GM19043 (cell line): ENCODE results near the gene AHCYL1.
"Not testable (repeated sequence)": the region's sequence is repeated elsewhere in the genome, so short reads cannot be mapped to it uniquely, and the experiment has no call there.

Experiments used
- ATAC-seq: cut with Tn5 transposase; IDR thresholded peaks from one replicate; pipeline ENCODE4 v1.9.1; 2021; ENCODE audit warnings: low read depth; ENCODE audit not compliant: unreplicated experiment

AHCYL1 gene

GRCh38 chr1:109984456-109985246, at the start of gene AHCYL1:
TSS of gene AHCYL1 (plus strand) at chr1:109984765. CDS start at chr1:109985053, 288 bp downstream.
- peak; percentile 99 for ATAC-seq

- no peak for ATAC-seq
Measured at GRCh38 chr1:109935451-109935900, 49.1 kb upstream of the AHCYL1 start.

- ATAC-seq, result no peak
Measured at GRCh38 chr1:109937738-109938137, 46.8 kb upstream of the AHCYL1 start.

- ATAC-seq, result no peak
Measured at GRCh38 chr1:109938556-109938955, 46.0 kb upstream of the AHCYL1 start.

GRCh38 chr1:109942434-109942833, 42.1 kb upstream of the AHCYL1 start:
- ATAC-seq, result no peak

- ATAC-seq, result no peak
Measured at GRCh38 chr1:109944541-109944940, 40.0 kb upstream of the AHCYL1 start.

GRCh38 chr1:109946511-109946910, 38.1 kb upstream of the AHCYL1 start:
- no peak for ATAC-seq

GRCh38 chr1:109947582-109948284, 36.8 kb upstream of the AHCYL1 start:
- ATAC-seq, result no peak

- ATAC-seq, result no peak
Measured at GRCh38 chr1:109948285-109948630, 36.3 kb upstream of the AHCYL1 start.

GRCh38 chr1:109950038-109950437, 34.5 kb upstream of the AHCYL1 start:
- ATAC-seq, result no peak

- ATAC-seq, result no peak
Measured at GRCh38 chr1:109950509-109950908, 34.1 kb upstream of the AHCYL1 start.

- not testable (repeated sequence) for ATAC-seq
Measured at GRCh38 chr1:109951501-109951900, 33.1 kb upstream of the AHCYL1 start.

GRCh38 chr1:109954041-109954512, 30.5 kb upstream of the AHCYL1 start:
- no peak for ATAC-seq

GRCh38 chr1:109959632-109959973, 25.0 kb upstream of the AHCYL1 start:
- ATAC-seq, result no peak

- ATAC-seq, result no peak
Measured at GRCh38 chr1:109959974-109960744, 24.4 kb upstream of the AHCYL1 start.

GRCh38 chr1:109960745-109961094, 23.8 kb upstream of the AHCYL1 start:
- ATAC-seq, result no peak

GRCh38 chr1:109963864-109964263, 20.7 kb upstream of the AHCYL1 start:
- no peak for ATAC-seq

- no peak for ATAC-seq
Measured at GRCh38 chr1:109969146-109969829, 15.3 kb upstream of the AHCYL1 start.

- ATAC-seq, result no peak
Measured at GRCh38 chr1:109969907-109970306, 14.7 kb upstream of the AHCYL1 start.

GRCh38 chr1:109971559-109971958, 13.0 kb upstream of the AHCYL1 start:
- ATAC-seq, result no peak

GRCh38 chr1:109974191-109974590, 10.4 kb upstream of the AHCYL1 start:
- no peak for ATAC-seq
